ENCODE measurements around the gene TGM2.

Gene TGM2

DNA sequence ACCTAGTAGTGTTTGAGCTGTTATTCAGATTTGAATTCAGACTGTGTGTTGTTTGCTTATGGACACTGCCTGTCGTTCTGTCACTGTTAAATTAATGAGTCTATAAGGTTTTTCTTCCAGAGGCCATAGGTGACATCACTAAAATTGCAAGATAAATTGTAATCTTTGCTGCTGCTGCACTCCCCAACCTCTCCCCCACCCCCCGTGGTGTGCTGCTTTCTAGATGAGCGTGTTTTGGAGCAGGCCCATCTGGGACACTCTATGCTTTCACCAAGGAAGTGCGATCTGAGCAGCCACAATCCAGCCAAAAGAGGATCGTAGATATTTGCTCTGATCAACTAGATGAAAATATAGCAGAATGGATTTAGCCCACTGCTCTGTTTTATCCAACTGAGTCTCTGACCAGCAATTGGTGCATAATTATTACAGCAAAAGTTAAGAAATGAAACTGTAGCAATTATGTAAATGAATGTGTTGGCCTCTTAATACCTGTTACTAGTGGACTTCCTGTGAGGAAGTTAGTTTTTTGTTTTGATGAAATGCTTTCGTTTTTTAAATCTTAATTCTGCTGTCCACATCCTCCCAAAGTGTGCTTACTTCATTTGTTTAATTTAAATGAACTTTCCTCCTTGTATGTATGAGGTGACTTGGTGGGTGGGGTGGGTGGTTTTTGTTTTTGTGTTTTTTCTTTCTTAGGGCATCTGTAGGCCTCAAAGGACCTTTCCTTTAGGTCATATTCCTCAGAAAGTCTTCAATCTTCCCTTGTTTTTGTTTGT lies 73.4 kb downstream of the TGM2 start:
- no peak for DNase-seq (ENCODE audit: low spot score)

DNA sequence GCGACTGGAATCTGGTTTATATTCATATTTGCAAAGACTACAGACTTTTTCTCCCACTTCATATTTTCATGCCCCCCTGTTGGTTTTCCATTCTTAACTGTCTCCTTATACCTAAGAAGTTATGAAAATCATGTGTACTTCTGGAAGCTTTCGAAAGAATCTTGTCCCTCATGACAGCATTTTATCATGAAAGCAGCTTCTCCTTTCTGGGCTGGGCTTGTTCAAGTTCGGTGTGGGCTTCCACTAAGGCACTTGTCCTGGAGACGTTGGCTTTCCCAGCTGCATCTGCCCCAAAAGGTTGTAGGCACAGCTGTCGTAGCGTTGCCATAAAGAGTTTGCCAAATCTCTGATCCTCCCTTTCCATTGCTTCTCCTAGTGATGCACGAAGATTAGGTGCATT lies 75.0 kb downstream of the TGM2 start:
- DNase-seq (ENCODE audit: low spot score) = no peak

DNA sequence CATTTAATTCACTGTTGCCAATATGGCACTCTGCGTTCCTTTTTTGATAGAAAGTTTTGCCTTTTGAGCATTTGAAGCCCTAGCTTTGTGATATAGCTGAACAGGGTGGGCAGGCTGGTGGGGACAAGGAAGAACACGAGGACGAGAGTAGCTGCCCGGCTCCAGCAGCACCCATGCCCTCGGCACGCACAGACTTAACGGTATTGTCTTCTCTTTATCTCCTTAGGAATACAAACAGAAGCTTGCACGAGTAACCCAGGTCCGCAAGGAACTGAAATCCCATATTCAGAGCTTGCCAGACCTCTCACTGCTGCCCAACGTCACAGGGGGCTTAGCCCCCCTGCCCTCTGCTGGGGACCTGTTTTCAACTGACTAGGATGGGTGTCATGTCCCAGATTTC lies 75.6 kb downstream of the TGM2 start:
- no peak for DNase-seq (ENCODE audit: low spot score)

DNA sequence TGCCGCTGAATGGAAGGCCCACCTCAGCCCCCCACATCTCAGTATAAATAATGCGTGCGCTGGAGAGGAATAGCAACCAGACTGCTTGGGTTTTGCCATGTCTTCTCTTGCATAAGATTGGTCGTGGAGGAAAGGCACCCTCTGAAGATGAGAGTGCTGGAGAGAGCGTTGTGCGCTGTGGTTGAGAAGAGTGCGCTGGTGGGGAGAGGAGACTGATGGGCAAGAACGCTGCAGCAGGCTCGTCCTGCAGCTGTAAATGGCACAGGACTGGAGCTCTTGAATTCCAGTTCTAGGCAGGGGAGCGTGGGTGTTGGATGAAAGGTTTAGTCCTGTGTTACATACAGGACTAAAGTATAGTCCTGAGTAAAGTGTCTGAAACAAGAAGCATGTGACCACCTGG lies 80.0 kb downstream of the TGM2 start:
- DNase-seq (ENCODE audit: low spot score) = no peak

DNA sequence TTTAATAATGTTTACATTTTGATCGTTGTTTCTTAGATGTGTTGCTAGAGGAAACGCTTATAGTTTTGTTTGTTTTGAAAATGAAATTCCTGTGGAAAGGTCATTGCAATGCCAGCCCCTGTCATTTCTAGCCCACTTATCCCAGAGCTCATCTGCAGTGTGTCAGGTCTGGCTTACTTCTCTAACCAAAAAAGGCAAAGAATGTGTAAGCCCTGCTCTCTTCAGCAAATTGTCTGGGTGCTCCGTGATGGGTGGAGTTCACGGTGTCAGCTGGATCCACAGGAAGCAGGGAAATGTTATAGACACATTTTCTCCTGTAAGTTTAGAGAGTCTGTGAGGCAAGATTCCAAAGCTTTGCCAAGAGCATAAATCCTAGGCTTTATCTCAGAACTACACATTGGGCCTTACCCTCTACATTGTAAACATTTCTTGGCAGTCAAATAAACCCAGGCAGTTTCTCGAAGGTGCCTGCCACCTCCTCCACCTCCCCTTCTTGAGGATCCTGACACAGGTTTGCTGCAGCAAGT lies 80.6 kb downstream of the TGM2 start:
- DNase-seq (ENCODE audit: low spot score) = no peak

DNA sequence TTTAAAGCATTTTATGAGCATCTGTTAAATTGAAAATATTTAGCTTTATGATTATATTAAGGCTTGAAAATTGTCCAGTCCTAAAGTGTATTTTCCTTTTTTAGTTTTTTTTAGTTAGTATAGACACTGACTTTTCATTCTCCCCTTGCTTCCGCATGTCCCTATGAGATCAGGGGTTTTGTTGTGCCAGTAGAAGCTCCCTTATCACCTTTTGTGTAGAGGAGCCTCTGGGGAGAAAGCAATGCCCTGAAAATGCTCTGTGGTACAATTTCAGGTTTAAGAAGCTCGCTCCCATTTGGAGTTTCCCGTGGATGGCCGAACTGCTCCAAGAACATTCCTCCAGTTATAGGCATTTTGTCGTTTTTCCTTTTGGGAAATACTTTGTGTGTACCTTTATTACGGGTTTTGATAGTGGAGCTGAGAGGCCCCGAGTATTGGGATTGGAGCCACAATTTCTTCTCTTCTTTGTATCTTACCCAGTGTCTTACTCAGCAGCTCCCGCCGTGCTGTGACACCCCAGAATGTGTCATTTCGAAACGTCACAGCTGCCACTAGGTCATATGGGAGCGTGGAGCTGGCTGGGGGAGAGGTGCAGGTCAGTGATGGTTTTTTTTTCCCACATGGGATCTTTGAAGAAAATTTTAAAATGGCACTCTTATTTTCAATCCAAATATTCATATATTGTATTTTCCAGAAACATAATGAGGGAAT lies 81.6 kb downstream of the TGM2 start:
- no peak for DNase-seq (ENCODE audit: low spot score)

DNA sequence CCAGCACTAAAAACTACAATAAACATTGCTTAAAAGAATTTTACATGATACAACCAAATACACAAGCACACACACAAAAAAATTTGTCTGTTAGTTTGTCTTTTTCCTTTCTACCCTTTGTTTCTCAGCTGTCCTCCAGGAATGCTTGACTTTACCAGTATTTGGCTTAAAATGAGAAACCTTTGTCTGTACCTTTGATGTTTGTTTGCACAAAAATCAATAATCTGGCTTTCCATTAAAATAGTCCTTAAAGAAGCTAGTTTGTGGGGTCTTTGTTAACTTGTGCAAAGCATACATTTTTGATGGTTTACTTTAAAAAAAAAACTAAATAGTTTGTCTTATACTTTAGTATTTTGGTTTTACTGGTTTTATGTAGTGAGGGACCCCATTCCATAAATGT lies 82.2 kb downstream of the TGM2 start:
- DNase-seq (ENCODE audit: low spot score) = no peak

DNA sequence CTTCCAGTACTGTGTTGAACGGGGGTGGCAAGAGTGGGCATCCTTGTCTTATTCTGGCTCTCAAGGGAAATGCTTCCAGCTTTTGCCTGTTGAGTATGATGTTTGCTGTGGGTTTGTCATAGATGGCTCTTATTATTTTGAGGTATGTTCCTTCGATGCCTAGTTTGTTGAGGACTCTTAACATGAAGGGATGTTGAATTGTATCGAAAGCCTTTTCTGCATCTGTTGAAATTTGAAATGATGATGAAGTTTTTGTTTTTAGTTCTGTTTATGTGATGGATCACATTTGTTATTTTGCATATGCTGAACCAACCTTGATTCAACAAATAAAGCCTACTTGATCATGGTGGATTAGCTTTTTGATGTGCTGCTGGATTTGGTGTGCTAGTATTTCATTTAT lies 83.5 kb downstream of the TGM2 start:
- no peak for DNase-seq (ENCODE audit: low spot score)

DNA sequence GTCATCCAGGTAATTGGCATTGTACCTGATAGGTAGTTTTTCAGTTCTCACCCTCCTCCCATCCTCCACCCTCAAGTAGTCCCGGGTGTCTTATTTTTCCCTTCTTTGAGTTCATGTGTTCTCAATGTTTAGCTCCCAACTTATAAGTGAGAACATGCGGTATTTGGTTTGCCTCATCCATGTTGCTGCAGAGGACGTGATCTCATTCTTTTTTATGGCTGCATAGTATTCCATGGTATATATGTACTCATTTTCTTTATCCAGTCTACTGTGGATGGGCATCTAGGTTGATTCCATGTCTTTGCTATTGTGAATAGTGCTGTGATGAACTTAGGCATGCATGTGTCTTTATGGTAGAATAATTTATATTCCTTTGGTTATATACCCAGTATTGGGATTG lies 85.7 kb downstream of the TGM2 start:
- DNase-seq (ENCODE audit: low spot score) = no peak

DNA sequence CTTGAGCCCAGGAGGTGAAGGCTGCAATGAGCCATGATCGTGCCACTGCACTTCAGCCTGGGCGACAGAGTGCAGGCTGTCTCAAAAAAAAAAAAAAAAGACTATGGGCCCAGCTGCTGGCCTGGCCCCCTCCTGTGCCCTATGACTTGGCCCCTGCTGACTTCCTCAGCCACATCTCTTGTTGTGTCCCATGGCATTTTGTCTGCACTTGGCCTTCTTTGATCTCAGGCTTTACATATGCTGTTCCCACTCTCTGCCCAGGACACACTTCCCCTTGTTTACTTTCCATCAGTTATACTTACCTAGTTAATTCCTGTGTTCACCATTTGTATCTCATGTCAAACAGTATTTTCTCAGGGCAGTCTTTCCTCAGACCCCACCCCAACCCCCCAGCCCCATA lies 87.0 kb downstream of the TGM2 start:
- no peak for DNase-seq (ENCODE audit: low spot score)
